Neutrophil (primary cell): ENCODE measurements around the gene ISL2.

Experiments
- H3K27ac ChIP-seq: fragments of 200-600 bp; sonication (generic); 2 replicates; pipeline ENCODE4 v1.5.1; 2016; ENCODE audit warnings: mild to moderate bottlenecking, moderate library complexity
- H3K27me3 ChIP-seq: fragments of 200-600 bp; sonication (generic); 2 replicates; pipeline ENCODE4 v1.6.0; 2016; ENCODE audit warnings: mild to moderate bottlenecking
- H3K36me3 ChIP-seq: fragments of 200-600 bp; sonication (generic); 2 replicates; pipeline ENCODE4 v1.5.1; 2017
- H3K4me1 ChIP-seq, 2 experiments: fragments of 200-600 bp in 1 of 2; sonication (generic) in 1 of 2; 1 replicate in 1 of 2; 2 replicates in 1 of 2; pipeline versions ENCODE4 v1.5.1 to v1.6.1; 2013 to 2016; ENCODE audit warnings: low read depth in 1 of 2, low read length in 1 of 2, mild to moderate bottlenecking in 1 of 2, moderate library complexity in 1 of 2; ENCODE audit not compliant: control insufficient read depth in 1 of 2, insufficient read depth in 1 of 2
- H3K4me3 ChIP-seq, 2 experiments: fragments of 200-600 bp in 1 of 2; sonication (generic) in 1 of 2; 1 replicate in 1 of 2; 2 replicates in 1 of 2; pipeline ENCODE4 v1.5.1; 2013 to 2016; ENCODE audit warnings: low read depth in 1 of 2, low read length in 1 of 2, mild to moderate bottlenecking in 1 of 2, moderate library complexity in 1 of 2
- H3K9me3 ChIP-seq: fragments of 200-600 bp; sonication (generic); 2 replicates; pipeline ENCODE4 v1.5.1; 2016
- TF ChIP-seq, protein P1 (sequence below): fragments of 200-600 bp; sonication (generic); IDR thresholded peaks from 2 replicates; pipeline ENCODE4 v1.5.1; 2016; ENCODE audit warnings: antibody characterized with exemption

Gene ISL2

DNA sequence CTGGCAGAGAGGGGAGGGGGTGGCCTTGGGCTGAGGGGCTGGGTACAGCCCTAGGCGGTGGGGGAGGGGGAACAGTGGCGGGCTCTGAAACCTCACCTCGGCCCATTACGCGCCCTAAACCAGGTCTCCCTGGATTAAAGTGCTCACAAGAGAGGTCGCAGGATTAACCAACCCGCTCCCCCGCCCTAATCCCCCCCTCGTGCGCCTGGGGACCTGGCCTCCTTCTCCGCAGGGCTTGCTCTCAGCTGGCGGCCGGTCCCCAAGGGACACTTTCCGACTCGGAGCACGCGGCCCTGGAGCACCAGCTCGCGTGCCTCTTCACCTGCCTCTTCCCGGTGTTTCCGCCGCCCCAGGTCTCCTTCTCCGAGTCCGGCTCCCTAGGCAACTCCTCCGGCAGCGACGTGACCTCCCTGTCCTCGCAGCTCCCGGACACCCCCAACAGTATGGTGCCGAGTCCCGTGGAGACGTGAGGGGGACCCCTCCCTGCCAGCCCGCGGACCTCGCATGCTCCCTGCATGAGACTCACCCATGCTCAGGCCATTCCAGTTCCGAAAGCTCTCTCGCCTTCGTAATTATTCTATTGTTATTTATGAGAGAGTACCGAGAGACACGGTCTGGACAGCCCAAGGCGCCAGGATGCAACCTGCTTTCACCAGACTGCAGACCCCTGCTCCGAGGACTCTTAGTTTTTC lies 4.9 kb downstream of the ISL2 start:
- no peak overlapping the region for H3K27ac ChIP-seq
- H3K4me3 ChIP-seq, result peak overlapping the region in 1 of 2 experiments; percentile 71
- H3K27me3 ChIP-seq, result peaks cover 100% of the 10 kb centered on the region
- H3K4me1 ChIP-seq, result peaks cover 82% of the 10 kb centered on the region in 2 experiments
- H3K36me3 ChIP-seq, result peaks cover 12% of the 10 kb centered on the region
- TF ChIP-seq, protein P1, sequence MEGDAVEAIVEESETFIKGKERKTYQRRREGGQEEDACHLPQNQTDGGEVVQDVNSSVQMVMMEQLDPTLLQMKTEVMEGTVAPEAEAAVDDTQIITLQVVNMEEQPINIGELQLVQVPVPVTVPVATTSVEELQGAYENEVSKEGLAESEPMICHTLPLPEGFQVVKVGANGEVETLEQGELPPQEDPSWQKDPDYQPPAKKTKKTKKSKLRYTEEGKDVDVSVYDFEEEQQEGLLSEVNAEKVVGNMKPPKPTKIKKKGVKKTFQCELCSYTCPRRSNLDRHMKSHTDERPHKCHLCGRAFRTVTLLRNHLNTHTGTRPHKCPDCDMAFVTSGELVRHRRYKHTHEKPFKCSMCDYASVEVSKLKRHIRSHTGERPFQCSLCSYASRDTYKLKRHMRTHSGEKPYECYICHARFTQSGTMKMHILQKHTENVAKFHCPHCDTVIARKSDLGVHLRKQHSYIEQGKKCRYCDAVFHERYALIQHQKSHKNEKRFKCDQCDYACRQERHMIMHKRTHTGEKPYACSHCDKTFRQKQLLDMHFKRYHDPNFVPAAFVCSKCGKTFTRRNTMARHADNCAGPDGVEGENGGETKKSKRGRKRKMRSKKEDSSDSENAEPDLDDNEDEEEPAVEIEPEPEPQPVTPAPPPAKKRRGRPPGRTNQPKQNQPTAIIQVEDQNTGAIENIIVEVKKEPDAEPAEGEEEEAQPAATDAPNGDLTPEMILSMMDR, result no peak
- H3K9me3 ChIP-seq, result peaks cover 8% of the 10 kb centered on the region

GRCh38 chr15:76342058-76342381 lies 5.4 kb downstream of the ISL2 start:
- peaks cover 100% of the 10 kb centered on the region for H3K27me3 ChIP-seq
- peaks cover 12% of the 10 kb centered on the region for H3K36me3 ChIP-seq
- H3K4me1 ChIP-seq, result peaks cover 82% of the 10 kb centered on the region in 2 experiments
- TF ChIP-seq, protein P1, result no peak
- no peak overlapping the region for H3K27ac ChIP-seq
- H3K4me3 ChIP-seq, result peak overlapping the region; percentile 26 to 71
- peaks cover 8% of the 10 kb centered on the region for H3K9me3 ChIP-seq

GRCh38 chr15:76342382-76343201 lies 6.0 kb downstream of the ISL2 start:
- peaks cover 11% of the 10 kb centered on the region for H3K36me3 ChIP-seq
- TF ChIP-seq, protein P1, result no peak
- no peak overlapping the region for H3K27ac ChIP-seq
- peaks cover 8% of the 10 kb centered on the region for H3K9me3 ChIP-seq
- peak overlapping the region; percentile 26 to 71 for H3K4me3 ChIP-seq
- peaks cover 79 to 82% of the 10 kb centered on the region in 2 experiments for H3K4me1 ChIP-seq
- peaks cover 100% of the 10 kb centered on the region for H3K27me3 ChIP-seq

GRCh38 chr15:76343313-76343996 lies 6.9 kb downstream of the ISL2 start:
- peaks cover 100% of the 10 kb centered on the region for H3K27me3 ChIP-seq
- TF ChIP-seq, protein P1, result no peak
- H3K9me3 ChIP-seq, result peaks cover 8% of the 10 kb centered on the region
- peaks cover 8% of the 10 kb centered on the region for H3K36me3 ChIP-seq
- peak overlapping the region in 1 of 2 experiments; percentile 71 for H3K4me3 ChIP-seq
- no peak overlapping the region for H3K27ac ChIP-seq
- H3K4me1 ChIP-seq, result peaks cover 71 to 74% of the 10 kb centered on the region in 2 experiments

- no peak overlapping the region for H3K27ac ChIP-seq
- TF ChIP-seq, protein P1, result no peak
- H3K36me3 ChIP-seq, result peaks cover 8% of the 10 kb centered on the region
- H3K4me3 ChIP-seq, result no peak overlapping the region
- H3K4me1 ChIP-seq, result peaks cover 55 to 58% of the 10 kb centered on the region in 2 experiments
- H3K9me3 ChIP-seq, result peaks cover 8% of the 10 kb centered on the region
- H3K27me3 ChIP-seq, result peaks cover 100% of the 10 kb centered on the region
Observed at GRCh38 chr15:76344893-76345582, 8.5 kb downstream of the ISL2 start.
